Naive B cell (primary cell): ENCODE measurements around the gene PBX1. TPM values are rescaled to one million over a fixed set of nuclear protein-coding genes. Genes with fewer than 3 reads are reported as not detected.

Experiments
- ATAC-seq, 2 donors: fragments of 150-1000 bp; cut with Tn5 transposase; 2 replicates each; pipeline ENCODE4 v1.10.0; 2021; ENCODE audit warnings: low read depth in 2 of 2, mild to moderate bottlenecking in 2 of 2, moderate library complexity in 2 of 2
- DNase-seq: peaks from one replicate; pipeline ENCODE4 v3.0.0; 2022
- H3K27ac Mint-ChIP-seq, 6 donors: one replicate each; pipeline ENCODE4 v1.8.0; 2020 to 2022; ENCODE audit warnings: mild to moderate bottlenecking in 6 of 6, mixed read lengths in 6 of 6, moderate library complexity in 5 of 6, inconsistent platforms in 2 of 6
- H3K27me3 Mint-ChIP-seq, 3 donors: one replicate each; pipeline ENCODE4 v1.8.0; 2021 to 2022; ENCODE audit warnings: mixed read lengths in 3 of 3, mild to moderate bottlenecking in 1 of 3
- H3K36me3 Mint-ChIP-seq, 2 donors: one replicate each; pipeline ENCODE4 v1.8.0; 2020 to 2022; ENCODE audit warnings: mixed read lengths in 2 of 2, inconsistent platforms in 1 of 2, mild to moderate bottlenecking in 1 of 2
- H3K4me1 Mint-ChIP-seq, 3 donors: one replicate each; pipeline ENCODE4 v1.8.0; 2020 to 2022; ENCODE audit warnings: mixed read lengths in 3 of 3, inconsistent platforms in 1 of 3, mild to moderate bottlenecking in 1 of 3, moderate library complexity in 1 of 3
- H3K4me3 Mint-ChIP-seq, 8 donors: one replicate each; pipeline ENCODE4 v1.8.0; 2020 to 2022; ENCODE audit warnings: mild to moderate bottlenecking in 8 of 8, mixed read lengths in 8 of 8, moderate library complexity in 8 of 8, inconsistent platforms in 2 of 8
- H3K9me3 Mint-ChIP-seq, 7 donors: one replicate each; pipeline ENCODE4 v1.8.0; 2020 to 2022; ENCODE audit warnings: mixed read lengths in 7 of 7, mild to moderate bottlenecking in 5 of 7, inconsistent platforms in 2 of 7, moderate library complexity in 1 of 7
- polyA plus RNA-seq, 6 donors: library from polyadenylated mRNA; unstranded; fragments of 300-500 nt; fragmentation: Illumina TruSeq; gene quantifications; one replicate each; pipeline ENCODE4 v1.2.3, GENCODE V29; 2021; ENCODE audit warnings: low read depth in 6 of 6

PBX1 gene
- polyA plus RNA-seq, 6 donors from 2014 or later: 0.04 to 0.70 (median 0.33) TPM; not detected in 1

DNA sequence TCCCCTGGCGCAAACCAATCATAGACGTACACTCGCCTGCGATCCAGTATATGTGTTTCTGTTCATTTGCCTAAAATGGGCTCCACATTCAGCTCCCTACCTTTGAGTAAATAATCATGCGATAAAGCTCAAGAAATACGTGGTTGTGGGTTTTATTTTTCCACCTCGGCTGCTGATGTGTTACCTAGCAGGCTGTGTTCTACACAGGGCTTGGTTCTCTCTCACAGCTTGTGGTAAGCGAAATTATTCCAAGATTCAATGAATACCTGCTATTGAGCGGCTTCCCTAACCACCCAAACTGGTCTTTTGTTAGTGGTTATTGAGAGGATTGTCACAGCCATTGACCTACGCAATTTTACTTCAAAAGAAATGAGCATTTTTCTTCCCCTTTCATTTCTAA is 180.2 kb downstream of the PBX1 start:
- H3K27ac Mint-ChIP-seq: no peak overlapping the region
- peaks cover 0 to 2% (median 0%) of the 10 kb centered on the region in 7 donors for H3K9me3 Mint-ChIP-seq
- peaks cover 0 to 8% (median 0%) of the 10 kb centered on the region in 3 donors for H3K27me3 Mint-ChIP-seq
- no peaks in the 10 kb centered on the region for H3K4me1 Mint-ChIP-seq
- ATAC-seq (no peak), DNase-seq (no peak)
- H3K36me3 Mint-ChIP-seq: no peaks in the 10 kb centered on the region
- H3K4me3 Mint-ChIP-seq: no peak overlapping the region

DNA sequence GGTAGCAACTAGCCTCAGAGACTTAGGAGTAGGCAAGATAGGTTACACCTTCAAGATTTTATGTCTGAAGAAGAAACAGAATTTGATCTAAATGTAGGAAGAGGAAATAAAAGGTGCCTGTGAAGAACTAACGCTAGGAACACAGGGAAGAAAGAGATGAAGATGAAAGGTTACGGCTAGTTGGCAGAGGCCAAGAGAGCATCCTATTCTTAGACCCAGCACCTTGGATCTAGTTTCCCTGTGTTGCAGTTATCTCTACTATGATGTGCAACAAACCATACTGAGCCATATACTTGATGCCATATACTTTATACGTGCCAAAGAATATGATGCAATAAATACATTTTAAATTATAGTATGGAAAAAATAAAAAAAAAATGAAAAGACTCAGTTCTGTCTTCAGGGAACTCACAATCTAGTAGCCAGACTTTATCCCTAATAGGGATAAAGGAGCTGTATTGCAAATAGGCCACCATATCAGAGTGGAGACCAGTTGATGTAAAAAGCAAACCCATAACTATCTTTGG is 181.1 kb downstream of the PBX1 start:
- ATAC-seq: no peak
- Mint-ChIP-seq H3K36me3 (no peaks in the 10 kb centered on the region), H3K4me3 (no peak overlapping the region), H3K27ac (no peak overlapping the region), H3K4me1 (no peaks in the 10 kb centered on the region), H3K9me3 (peaks cover 0 to 2% (median 0%) of the 10 kb centered on the region in 7 donors), H3K27me3 (peaks cover 0 to 7% (median 0%) of the 10 kb centered on the region in 3 donors)
- DNase-seq: no peak

DNA sequence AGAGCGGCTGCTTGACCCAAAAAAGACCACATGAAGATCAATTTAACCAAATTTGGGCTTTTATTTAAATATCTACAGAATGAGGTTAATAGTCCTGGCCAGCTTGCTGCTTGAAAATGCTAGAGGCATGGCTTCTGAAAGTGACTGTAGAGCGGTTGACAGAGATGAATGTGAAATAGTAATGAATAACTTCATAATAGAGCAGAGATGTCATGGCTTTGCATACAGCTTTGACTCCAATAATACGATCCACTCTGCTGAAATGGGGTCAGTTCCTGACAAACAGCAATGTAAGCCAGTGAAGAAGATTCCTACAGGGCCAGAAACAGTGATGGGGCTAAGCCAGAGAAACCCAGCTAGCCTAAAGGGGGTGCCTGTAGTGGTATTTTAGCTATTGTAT is 183.8 kb downstream of the PBX1 start:
- ATAC-seq (no peak), DNase-seq (no peak)
- Mint-ChIP-seq H3K4me1 (no peaks in the 10 kb centered on the region), H3K27me3 (no peaks in the 10 kb centered on the region), H3K4me3 (no peak overlapping the region), H3K9me3 (peaks cover 0 to 2% (median 0%) of the 10 kb centered on the region in 7 donors), H3K36me3 (no peaks in the 10 kb centered on the region), H3K27ac (no peak overlapping the region)

DNA sequence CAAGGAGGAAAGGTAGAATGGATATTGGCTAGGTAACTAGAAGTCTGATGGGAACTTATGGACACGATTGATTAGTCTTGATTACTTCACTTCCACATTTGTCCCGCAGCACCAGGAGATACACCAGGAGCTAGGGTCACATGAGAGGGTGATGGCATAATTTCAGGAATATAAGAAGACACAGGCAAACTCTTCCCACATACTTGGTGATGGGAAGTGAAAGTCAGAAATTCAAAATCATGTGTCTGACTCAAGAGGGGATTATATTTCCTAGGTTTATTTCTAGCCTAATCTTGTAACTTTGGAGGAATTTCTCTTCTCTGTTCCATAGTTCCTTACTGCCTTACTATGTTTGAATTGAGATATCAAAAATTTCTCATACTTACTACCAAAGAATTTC is 185.0 kb downstream of the PBX1 start:
- no peak overlapping the region for H3K27ac Mint-ChIP-seq
- peaks cover 0 to 2% (median 0%) of the 10 kb centered on the region in 7 donors for H3K9me3 Mint-ChIP-seq
- no peaks in the 10 kb centered on the region for H3K36me3 Mint-ChIP-seq
- DNase-seq (no peak), ATAC-seq (no peak)
- no peaks in the 10 kb centered on the region for H3K4me1 Mint-ChIP-seq
- no peaks in the 10 kb centered on the region for H3K27me3 Mint-ChIP-seq
- H3K4me3 Mint-ChIP-seq: no peak overlapping the region

- DNase-seq (no peak), ATAC-seq (no peak)
- H3K36me3 Mint-ChIP-seq: no peaks in the 10 kb centered on the region
- H3K27ac Mint-ChIP-seq: no peak overlapping the region
- no peak overlapping the region for H3K4me3 Mint-ChIP-seq
- no peaks in the 10 kb centered on the region for H3K27me3 Mint-ChIP-seq
- no peaks in the 10 kb centered on the region for H3K9me3 Mint-ChIP-seq
- no peaks in the 10 kb centered on the region for H3K4me1 Mint-ChIP-seq
Observed at GRCh38 chr1:164745736-164746135, 186.8 kb downstream of the PBX1 start.

DNA sequence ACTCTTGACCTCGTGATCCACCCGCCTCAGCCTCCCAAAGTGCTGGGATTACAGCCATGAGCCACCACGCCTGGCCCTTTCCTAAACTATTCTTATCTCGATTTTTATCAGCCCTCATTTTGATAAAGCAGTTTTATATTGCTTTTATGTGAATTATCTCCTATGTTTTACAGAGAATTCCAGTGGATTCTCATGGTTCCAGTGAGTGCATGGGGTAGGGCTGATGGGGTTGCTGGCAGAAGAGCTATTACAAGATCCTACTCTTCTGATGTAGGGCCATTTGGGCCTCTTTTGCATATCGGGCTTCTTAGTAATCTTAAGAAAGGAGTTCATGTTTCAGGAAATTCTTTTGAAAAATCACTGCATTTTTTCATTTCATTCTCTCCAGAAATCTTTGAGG is 187.6 kb downstream of the PBX1 start:
- no peak overlapping the region for H3K27ac Mint-ChIP-seq
- H3K27me3 Mint-ChIP-seq: no peaks in the 10 kb centered on the region
- H3K4me3 Mint-ChIP-seq: no peak overlapping the region
- H3K4me1 Mint-ChIP-seq: no peaks in the 10 kb centered on the region
- DNase-seq (no peak), ATAC-seq (no peak)
- H3K36me3 Mint-ChIP-seq: no peaks in the 10 kb centered on the region
- no peaks in the 10 kb centered on the region for H3K9me3 Mint-ChIP-seq

GRCh38 chr1:164748253-164748899 is 189.4 kb downstream of the PBX1 start:
- no peaks in the 10 kb centered on the region for H3K4me1 Mint-ChIP-seq
- H3K36me3 Mint-ChIP-seq: no peaks in the 10 kb centered on the region
- ATAC-seq: no peak
- H3K27me3 Mint-ChIP-seq: peaks cover 0 to 2% (median 0%) of the 10 kb centered on the region in 3 donors
- no peaks in the 10 kb centered on the region for H3K9me3 Mint-ChIP-seq
- no peak overlapping the region for H3K4me3 Mint-ChIP-seq
- DNase-seq: no peak
- no peak overlapping the region for H3K27ac Mint-ChIP-seq

- DNase-seq (no peak), ATAC-seq (no peak)
- Mint-ChIP-seq H3K4me1 (no peaks in the 10 kb centered on the region), H3K4me3 (no peak overlapping the region), H3K36me3 (no peaks in the 10 kb centered on the region), H3K27me3 (peaks cover 0 to 7% (median 0%) of the 10 kb centered on the region in 3 donors), H3K27ac (no peak overlapping the region), H3K9me3 (no peaks in the 10 kb centered on the region)
Observed at GRCh38 chr1:164753521-164754077, 194.6 kb downstream of the PBX1 start.

- Mint-ChIP-seq H3K9me3 (no peaks in the 10 kb centered on the region), H3K4me3 (no peak overlapping the region), H3K4me1 (no peaks in the 10 kb centered on the region), H3K27me3 (peaks cover 0 to 7% (median 0%) of the 10 kb centered on the region in 3 donors), H3K36me3 (no peaks in the 10 kb centered on the region), H3K27ac (no peak overlapping the region)
- ATAC-seq (no peak), DNase-seq (no peak)
Observed at GRCh38 chr1:164754088-164754600, 195.2 kb downstream of the PBX1 start.

DNA sequence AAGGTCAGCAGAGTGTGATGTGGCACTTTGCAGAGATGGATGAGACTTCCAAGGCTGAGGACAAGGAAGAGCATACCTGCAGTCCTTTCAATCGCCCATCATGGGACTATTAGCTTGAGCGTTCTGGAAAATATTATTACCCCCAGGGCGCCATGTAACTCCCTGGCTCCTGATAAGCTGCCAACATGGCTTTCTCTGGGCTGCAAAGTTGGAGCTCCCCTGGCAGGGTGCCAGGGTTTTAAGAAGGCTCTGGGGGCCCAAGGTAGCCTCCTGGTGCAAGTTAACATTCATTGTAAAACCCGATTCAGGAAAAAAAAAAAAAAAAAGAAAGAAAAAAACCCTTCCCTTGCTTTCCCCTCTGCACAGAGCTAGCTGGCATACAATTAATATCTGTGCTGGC is 196.7 kb downstream of the PBX1 start:
- no peak for DNase-seq
- Mint-ChIP-seq H3K4me3 (no peak overlapping the region), H3K36me3 (no peaks in the 10 kb centered on the region), H3K4me1 (no peaks in the 10 kb centered on the region), H3K9me3 (peaks cover 0 to 2% (median 0%) of the 10 kb centered on the region in 7 donors), H3K27me3 (peaks cover 0 to 7% (median 0%) of the 10 kb centered on the region in 3 donors), H3K27ac (peak overlapping the region in 1 of 6 donors; percentile 8)
- no peak for ATAC-seq

DNA sequence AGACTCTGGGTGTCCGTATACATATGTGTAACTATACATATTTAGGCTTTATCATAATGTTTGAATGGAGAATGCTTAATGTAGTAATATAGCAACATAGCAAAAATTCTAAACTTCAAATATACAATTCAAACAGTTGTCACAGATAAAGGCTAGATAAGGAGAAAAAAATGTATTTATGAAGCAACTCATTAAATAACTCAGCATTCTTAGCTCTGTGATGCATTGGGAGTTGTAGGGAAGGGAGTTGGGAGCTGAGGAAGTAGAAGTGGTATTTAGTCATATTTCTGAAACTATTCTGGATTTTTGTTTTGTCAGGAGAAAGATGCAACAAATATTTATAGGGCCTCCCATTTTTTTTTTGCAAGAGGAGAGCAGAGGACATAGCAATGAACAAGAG is 197.8 kb downstream of the PBX1 start:
- H3K27ac Mint-ChIP-seq: no peak overlapping the region
- H3K4me3 Mint-ChIP-seq: no peak overlapping the region
- H3K4me1 Mint-ChIP-seq: no peaks in the 10 kb centered on the region
- H3K27me3 Mint-ChIP-seq: peaks cover 0 to 7% (median 0%) of the 10 kb centered on the region in 3 donors
- H3K36me3 Mint-ChIP-seq: no peaks in the 10 kb centered on the region
- DNase-seq (no peak), ATAC-seq (no peak)
- H3K9me3 Mint-ChIP-seq: peaks cover 0 to 2% (median 0%) of the 10 kb centered on the region in 7 donors

- H3K27me3 Mint-ChIP-seq: peaks cover 0 to 7% (median 0%) of the 10 kb centered on the region in 3 donors
- H3K4me3 Mint-ChIP-seq: no peak overlapping the region
- no peak overlapping the region for H3K27ac Mint-ChIP-seq
- ATAC-seq (no peak), DNase-seq (no peak)
- no peaks in the 10 kb centered on the region for H3K36me3 Mint-ChIP-seq
- no peaks in the 10 kb centered on the region for H3K4me1 Mint-ChIP-seq
- peaks cover 0 to 2% (median 0%) of the 10 kb centered on the region in 7 donors for H3K9me3 Mint-ChIP-seq
Observed at GRCh38 chr1:164757625-164758024, 198.6 kb downstream of the PBX1 start.

DNA sequence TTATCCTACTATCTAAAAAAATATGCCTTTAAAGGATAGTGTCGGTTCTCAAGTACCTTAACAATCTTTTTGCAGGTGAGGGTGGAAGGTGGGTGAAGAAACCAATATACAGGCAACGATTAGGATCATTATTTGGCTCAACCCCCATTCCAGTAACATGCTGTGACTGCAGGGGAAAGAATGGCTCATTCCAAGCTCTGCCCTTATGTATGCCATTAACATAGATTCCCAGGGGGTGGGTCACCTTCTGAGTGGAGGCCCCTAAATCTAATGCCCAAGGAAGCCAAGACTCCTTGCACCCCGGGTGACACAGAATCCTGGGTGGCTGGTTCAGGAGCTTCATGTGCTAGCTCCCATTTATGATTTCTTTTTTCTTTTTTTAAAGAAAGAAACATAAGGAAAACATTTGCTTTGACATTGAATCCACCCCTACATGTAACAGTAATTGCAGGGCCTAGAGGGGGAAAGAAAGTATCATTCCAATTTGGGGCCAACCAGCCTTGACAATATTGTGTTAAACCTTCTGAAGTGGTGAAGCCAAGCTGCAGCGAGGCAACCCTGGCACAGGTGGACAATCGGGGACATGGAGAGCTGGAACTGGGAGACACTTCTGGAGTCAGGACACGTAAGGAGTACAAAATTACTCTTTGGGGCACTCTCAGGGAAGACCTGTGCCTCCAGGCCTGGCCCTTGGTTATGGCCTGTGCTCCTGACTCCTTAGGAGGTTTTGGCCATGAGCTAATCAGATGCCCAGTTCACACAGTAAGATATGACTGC is 200.3 kb downstream of the PBX1 start:
- Mint-ChIP-seq H3K27ac (no peak overlapping the region), H3K27me3 (no peaks in the 10 kb centered on the region), H3K36me3 (no peaks in the 10 kb centered on the region), H3K4me1 (no peaks in the 10 kb centered on the region), H3K9me3 (peaks cover 0 to 2% (median 0%) of the 10 kb centered on the region in 7 donors), H3K4me3 (no peak overlapping the region)
- ATAC-seq (no peak), DNase-seq (no peak)
